Astrocyte of the cerebellum (primary cell): Measurements from ENCODE around the gene MYO18A.
"Not testable (repeated sequence)": the region's sequence is repeated elsewhere in the genome, so short reads cannot be mapped to it uniquely, and the experiment has no call there.

Experiments used
- DNase-seq: peaks from one replicate; pipeline ENCODE4 v3.0.0-alpha.2; 2011; ENCODE audit warnings: low read depth
- H3K4me3 ChIP-seq: 2 replicates; pipeline ENCODE4 v1.5.1; 2011; ENCODE audit warnings: mild to moderate bottlenecking, low read depth, low read length, moderate library complexity
- CTCF ChIP-seq: IDR thresholded peaks from 2 replicates; pipeline ENCODE4 v1.5.1; 2012; ENCODE audit warnings: low read length, low read depth, moderate library complexity, mild to moderate bottlenecking; ENCODE audit errors: missing control alignments
- in situ Hi-C: cut with HindIII; loops from 2 replicates; pipeline ENCODE4 v1.10.0; 2017; ENCODE audit warnings: low sequenced_read_pairs

Gene MYO18A

DNA sequence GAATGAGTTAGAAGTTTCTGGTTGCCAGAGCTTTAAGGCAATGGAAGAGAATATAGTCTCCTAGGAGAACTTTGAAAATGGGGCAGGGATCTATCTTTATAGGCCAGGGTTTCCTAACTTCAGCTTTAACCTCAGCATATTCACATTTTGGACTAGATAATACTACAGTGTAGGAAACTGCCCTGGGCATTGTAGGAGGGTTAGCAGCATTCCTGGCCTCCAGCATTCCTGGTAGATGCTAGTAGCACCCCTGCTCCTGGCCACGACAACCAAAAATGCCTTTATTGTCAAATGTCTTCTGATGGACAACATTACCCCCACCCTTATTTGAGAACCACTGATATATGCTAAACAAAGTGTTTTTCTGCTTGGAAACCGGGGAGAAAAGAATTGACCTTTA lies 27.8 kb upstream of the MYO18A start:
- TF ChIP-seq CTCF: no peak
- no peak for DNase-seq
- in situ Hi-C loops: no loop called here
- H3K4me3 ChIP-seq: no peak overlapping the region

- in situ Hi-C loops: no loop called here
- DNase-seq: no peak
- TF ChIP-seq CTCF: no peak
- no peak overlapping the region for H3K4me3 ChIP-seq
Measured at GRCh38 chr17:29205047-29205446, 24.8 kb upstream of the MYO18A start.

DNA sequence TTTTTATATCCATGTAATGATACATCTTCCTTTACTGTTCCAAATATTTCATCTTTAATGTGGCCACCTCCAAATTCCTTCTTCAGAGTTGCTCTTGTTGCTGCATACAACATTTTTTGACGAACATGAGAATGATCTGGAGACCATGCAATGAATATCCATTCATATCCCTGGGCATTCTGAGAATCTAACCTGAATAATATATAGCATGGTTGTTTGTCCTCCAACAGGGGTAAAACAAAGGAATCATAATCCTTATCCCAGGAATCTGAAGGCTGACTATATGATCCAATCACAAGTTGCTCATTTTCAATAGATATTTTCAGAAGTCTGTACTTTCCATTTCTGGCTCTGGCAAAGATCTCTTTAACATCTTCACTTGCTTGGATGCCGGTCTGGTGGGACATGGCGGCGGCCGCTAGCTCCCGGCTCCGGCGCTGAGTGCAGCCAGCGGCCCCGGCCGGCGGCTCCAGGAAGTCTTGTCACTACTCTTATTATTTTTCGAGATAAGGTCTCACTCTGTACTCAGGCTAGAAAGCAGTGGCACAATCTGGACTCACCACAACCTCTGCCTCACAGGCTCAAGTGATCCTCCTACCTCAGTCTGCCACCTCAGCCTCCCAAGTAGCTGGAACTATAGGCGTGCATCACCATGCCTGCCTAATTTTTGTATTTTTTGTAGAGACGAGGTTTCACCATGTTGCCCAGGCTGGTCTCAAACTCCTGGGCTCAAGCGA lies 24.0 kb upstream of the MYO18A start:
- DNase-seq, in situ Hi-C loops, H3K4me3 ChIP-seq: not testable (repeated sequence)

DNA sequence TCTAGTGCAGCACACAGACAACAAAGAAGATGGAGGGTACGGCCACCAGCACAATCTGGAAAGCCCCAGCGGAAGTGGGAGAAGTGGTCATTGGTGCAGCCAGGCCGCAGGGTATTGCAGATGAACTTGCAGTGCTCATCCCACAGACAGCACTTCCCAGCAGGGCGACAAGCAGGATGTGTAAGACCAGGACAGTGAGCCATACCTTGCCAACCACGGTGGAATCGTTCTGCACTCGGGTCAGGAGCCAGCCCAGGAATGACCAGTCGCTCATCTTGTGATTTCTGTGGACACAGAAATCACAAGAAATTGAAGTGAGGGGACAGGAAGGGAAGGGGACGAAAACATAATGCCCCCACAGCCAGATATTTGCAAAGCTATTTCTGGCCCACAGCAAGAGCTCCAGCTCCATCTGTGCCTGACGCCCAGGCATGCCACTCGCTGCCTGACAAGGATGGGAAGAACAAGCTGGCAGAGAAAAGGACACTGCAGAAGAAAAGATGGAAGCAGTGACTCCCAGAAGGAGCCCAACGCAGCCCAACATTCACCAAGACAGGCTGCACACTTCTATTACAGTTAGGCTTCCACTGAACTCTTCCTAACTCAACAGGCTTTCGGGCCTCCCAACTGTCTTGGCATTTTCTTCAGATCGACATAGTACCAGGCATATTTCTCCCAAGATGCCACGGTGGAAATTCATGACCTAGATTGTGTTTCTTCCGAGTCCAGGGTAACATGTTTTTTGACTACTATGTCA lies 17.5 kb upstream of the MYO18A start:
- in situ Hi-C loops: no loop called here
- no peak for DNase-seq
- no peak overlapping the region for H3K4me3 ChIP-seq
- no peak for TF ChIP-seq CTCF

DNA sequence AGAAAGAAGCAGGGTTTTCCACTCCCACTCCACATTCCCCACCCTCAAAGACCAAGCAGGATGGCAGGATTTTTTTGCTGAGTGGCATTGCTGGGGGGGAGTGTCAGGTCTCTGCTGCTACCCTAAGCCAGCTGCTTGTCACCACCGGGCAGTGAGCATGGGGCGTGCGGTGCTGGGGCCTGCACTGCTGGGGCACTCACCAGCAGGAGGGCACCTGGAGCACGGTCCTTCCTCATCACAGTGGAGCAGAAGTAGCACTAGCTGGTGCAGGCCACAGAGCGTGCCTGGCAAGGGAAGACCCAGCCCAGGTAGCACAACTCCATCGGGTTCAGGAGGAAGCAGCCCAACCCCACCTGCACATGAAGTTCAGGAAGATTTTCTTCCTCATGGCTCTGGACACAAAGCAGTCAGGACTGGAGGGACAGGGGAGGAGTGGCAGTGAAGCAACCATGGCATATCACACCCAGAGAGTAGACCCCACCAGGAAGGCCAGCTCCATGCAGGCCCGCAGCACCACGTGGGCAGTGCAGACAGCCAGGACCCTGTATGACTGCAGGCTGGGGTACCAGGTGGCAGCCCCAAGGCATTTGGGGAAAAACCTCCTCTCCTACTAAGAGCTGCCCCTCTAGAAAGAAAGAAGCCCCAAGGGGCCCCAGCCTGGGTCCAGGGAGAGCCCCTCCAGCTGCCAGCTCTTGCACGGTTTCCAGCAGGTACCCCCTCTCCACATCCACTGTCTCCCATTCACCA lies 16.7 kb upstream of the MYO18A start:
- no peak overlapping the region for H3K4me3 ChIP-seq
- no peak for TF ChIP-seq CTCF
- no peak for DNase-seq
- in situ Hi-C loops: no loop called here

DNA sequence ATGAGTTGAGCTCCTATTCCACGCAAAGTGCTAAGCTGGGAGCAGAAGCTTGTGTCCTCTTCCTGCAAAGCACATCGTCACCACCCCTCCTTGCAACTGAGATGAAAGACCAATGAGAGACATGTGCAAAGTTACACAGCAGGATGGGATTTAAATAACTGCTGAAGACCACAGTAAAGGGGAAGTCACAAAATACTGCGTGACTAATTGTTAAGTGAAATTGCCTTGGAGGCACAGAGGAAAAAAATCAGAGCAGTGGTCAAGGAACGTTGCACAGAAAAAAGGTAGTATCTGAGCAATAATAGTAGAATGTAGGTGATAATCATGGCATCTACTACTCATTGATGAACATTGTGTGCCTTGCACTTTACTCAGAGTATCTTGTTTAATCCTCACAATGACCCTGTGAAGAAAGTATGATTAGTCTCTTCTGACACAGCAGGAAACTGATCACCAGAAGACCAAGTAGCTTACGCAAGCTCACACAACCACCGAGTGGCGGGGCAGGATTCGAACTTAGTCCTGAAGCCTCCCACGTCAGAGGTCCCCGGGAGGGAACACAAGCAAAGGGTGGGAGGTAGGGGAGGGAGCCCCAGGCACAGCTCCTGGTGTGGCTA lies 15.4 kb upstream of the MYO18A start:
- H3K4me3 ChIP-seq: no peak overlapping the region
- no peak for DNase-seq
- in situ Hi-C loops: no loop called here
- TF ChIP-seq CTCF: no peak
